NOMO-1 treated with DMSO at 0.1 percent for 48 hours (cell line): ENCODE measurements around the gene RTN4.
"Not testable (repeated sequence)": the region's sequence is repeated elsewhere in the genome, so short reads cannot be mapped to it uniquely, and the experiment has no call there.

ENCODE experiments used
- DNase-seq: peaks from one replicate; lab custom pipeline; 2025; ENCODE audit not compliant: unreplicated experiment; lab: John Stamatoyannopoulos, UW

RTN4 gene

GRCh38 chr2:55011831-55012671 lies 38.2 kb downstream of the RTN4 start:
- DNase-seq, result no peak

- DNase-seq, result peak; percentile 41
These were observed 39.3 kb downstream of the RTN4 start for GRCh38 chr2:55010915-55011314.

GRCh38 chr2:55010149-55010591 lies 40.1 kb downstream of the RTN4 start:
- DNase-seq, result peak; percentile 68

- DNase-seq, result no peak
These were observed 40.8 kb downstream of the RTN4 start for GRCh38 chr2:55009277-55010060.

GRCh38 chr2:55006306-55006705 lies 43.9 kb downstream of the RTN4 start:
- no peak for DNase-seq

- no peak for DNase-seq
These were observed 46.3 kb downstream of the RTN4 start for GRCh38 chr2:55003706-55004639.

- no peak for DNase-seq
These were observed 48.5 kb downstream of the RTN4 start for GRCh38 chr2:55001716-55002115.

- DNase-seq, result peak; percentile 65
These were observed 49.9 kb downstream of the RTN4 start for GRCh38 chr2:55000341-55000740.

GRCh38 chr2:54999182-54999581 lies 51.1 kb downstream of the RTN4 start:
- peak; percentile 58 for DNase-seq

- no peak for DNase-seq
These were observed 52.4 kb downstream of the RTN4 start for GRCh38 chr2:54997826-54998225.

GRCh38 chr2:54995553-54995952 lies 54.7 kb downstream of the RTN4 start:
- no peak for DNase-seq

- DNase-seq, result not testable (repeated sequence)
These were observed 59.6 kb downstream of the RTN4 start for GRCh38 chr2:54990694-54991093.

GRCh38 chr2:54988612-54989011 lies 61.6 kb downstream of the RTN4 start:
- no peak for DNase-seq

- DNase-seq, result no peak
These were observed 64.0 kb downstream of the RTN4 start for GRCh38 chr2:54986264-54986663.

GRCh38 chr2:54984476-54984875 lies 65.8 kb downstream of the RTN4 start:
- no peak for DNase-seq

- no peak for DNase-seq
These were observed 66.7 kb downstream of the RTN4 start for GRCh38 chr2:54983345-54984220.

GRCh38 chr2:54981385-54981784 lies 68.9 kb downstream of the RTN4 start:
- DNase-seq, result no peak

- DNase-seq, result peak; percentile 5
These were observed 70.8 kb downstream of the RTN4 start for GRCh38 chr2:54979321-54980044.

- peak; percentile 12 for DNase-seq
These were observed 73.1 kb downstream of the RTN4 start for GRCh38 chr2:54977149-54977548.
